Measurements from ENCODE around the gene NOMO2.
"Not testable (repeated sequence)": the region's sequence is repeated elsewhere in the genome, so short reads cannot be mapped to it uniquely, and the experiment has no call there.

- TF ChIP-seq, protein P1, sequence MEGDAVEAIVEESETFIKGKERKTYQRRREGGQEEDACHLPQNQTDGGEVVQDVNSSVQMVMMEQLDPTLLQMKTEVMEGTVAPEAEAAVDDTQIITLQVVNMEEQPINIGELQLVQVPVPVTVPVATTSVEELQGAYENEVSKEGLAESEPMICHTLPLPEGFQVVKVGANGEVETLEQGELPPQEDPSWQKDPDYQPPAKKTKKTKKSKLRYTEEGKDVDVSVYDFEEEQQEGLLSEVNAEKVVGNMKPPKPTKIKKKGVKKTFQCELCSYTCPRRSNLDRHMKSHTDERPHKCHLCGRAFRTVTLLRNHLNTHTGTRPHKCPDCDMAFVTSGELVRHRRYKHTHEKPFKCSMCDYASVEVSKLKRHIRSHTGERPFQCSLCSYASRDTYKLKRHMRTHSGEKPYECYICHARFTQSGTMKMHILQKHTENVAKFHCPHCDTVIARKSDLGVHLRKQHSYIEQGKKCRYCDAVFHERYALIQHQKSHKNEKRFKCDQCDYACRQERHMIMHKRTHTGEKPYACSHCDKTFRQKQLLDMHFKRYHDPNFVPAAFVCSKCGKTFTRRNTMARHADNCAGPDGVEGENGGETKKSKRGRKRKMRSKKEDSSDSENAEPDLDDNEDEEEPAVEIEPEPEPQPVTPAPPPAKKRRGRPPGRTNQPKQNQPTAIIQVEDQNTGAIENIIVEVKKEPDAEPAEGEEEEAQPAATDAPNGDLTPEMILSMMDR (IDR thresholded peaks at IDR 0.05) = not testable (repeated sequence)
- TF ChIP-seq POLR2A (IDR thresholded peaks at IDR 0.05) = not testable (repeated sequence)
Observed at GRCh38 chr16:18572973-18573372, 11.1 kb upstream of the NOMO2 start.
